ENCODE data around the gene BIRC6.

- TF ChIP-seq CTCF (IDR thresholded peaks at IDR 0.05) (no peak), POLR2A (IDR thresholded peaks at IDR 0.05) (no peak)
These were observed 42.4 kb downstream of the BIRC6 start for GRCh38 chr2:32399221-32399620.

Data from adrenal gland (tissue), 5 donors.